ENCODE measurements around the gene SORT1.
"Not testable (repeated sequence)": the region's sequence is repeated elsewhere in the genome, so short reads cannot be mapped to it uniquely, and the experiment has no call there.

Gene SORT1

GRCh38 chr1:109385417-109385816, 12.3 kb downstream of the SORT1 start:
- Mint-ChIP-seq H3K27ac (ENCODE audit: low read depth) (no peak overlapping the region), H3K9me3 (no peaks in the 10 kb centered on the region), H3K36me3 (ENCODE audit: insufficient read depth) (no peaks in the 10 kb centered on the region), H3K27me3 (peaks cover 20% of the 10 kb centered on the region), H3K4me1 (no peaks in the 10 kb centered on the region), H3K4me3 (no peak overlapping the region)
- DNase-seq (ENCODE audit: low spot score in 2 of 2) (no peak), ATAC-seq (replicated peaks; ENCODE audit: extremely low read depth, poor library complexity, severe bottlenecking) (no peak)

GRCh38 chr1:109383854-109384253, 13.9 kb downstream of the SORT1 start:
- no peaks in the 10 kb centered on the region for H3K9me3 Mint-ChIP-seq
- H3K4me3 Mint-ChIP-seq, result no peak overlapping the region
- peaks cover 4% of the 10 kb centered on the region for H3K27me3 Mint-ChIP-seq
- no peaks in the 10 kb centered on the region for H3K4me1 Mint-ChIP-seq
- H3K36me3 Mint-ChIP-seq (ENCODE audit: insufficient read depth), result no peaks in the 10 kb centered on the region
- DNase-seq (ENCODE audit: low spot score in 2 of 2) (no peak), ATAC-seq (replicated peaks; ENCODE audit: extremely low read depth, poor library complexity, severe bottlenecking) (no peak)
- H3K27ac Mint-ChIP-seq (ENCODE audit: low read depth), result no peak overlapping the region

- Mint-ChIP-seq H3K27ac (ENCODE audit: low read depth) (no peak overlapping the region), H3K4me3 (no peak overlapping the region), H3K36me3 (ENCODE audit: insufficient read depth) (no peaks in the 10 kb centered on the region), H3K27me3 (no peaks in the 10 kb centered on the region), H3K4me1 (no peaks in the 10 kb centered on the region), H3K9me3 (no peaks in the 10 kb centered on the region)
- DNase-seq (ENCODE audit: low spot score in 2 of 2), result no peak
- no peak for ATAC-seq (replicated peaks; ENCODE audit: extremely low read depth, poor library complexity, severe bottlenecking)
Measured at GRCh38 chr1:109383087-109383779, 14.5 kb downstream of the SORT1 start.

GRCh38 chr1:109381573-109381972, 16.1 kb downstream of the SORT1 start:
- no peak overlapping the region for H3K27ac Mint-ChIP-seq (ENCODE audit: low read depth)
- no peaks in the 10 kb centered on the region for H3K9me3 Mint-ChIP-seq
- no peaks in the 10 kb centered on the region for H3K4me1 Mint-ChIP-seq
- no peaks in the 10 kb centered on the region for H3K27me3 Mint-ChIP-seq
- no peak overlapping the region for H3K4me3 Mint-ChIP-seq
- no peak for DNase-seq (ENCODE audit: low spot score in 2 of 2)
- no peak for ATAC-seq (replicated peaks; ENCODE audit: extremely low read depth, poor library complexity, severe bottlenecking)
- H3K36me3 Mint-ChIP-seq (ENCODE audit: insufficient read depth), result no peaks in the 10 kb centered on the region

- Mint-ChIP-seq H3K4me3 (no peak overlapping the region), H3K27me3 (no peaks in the 10 kb centered on the region), H3K27ac (ENCODE audit: low read depth) (no peak overlapping the region), H3K9me3 (no peaks in the 10 kb centered on the region), H3K36me3 (ENCODE audit: insufficient read depth) (no peaks in the 10 kb centered on the region), H3K4me1 (no peaks in the 10 kb centered on the region)
- no peak for ATAC-seq (replicated peaks; ENCODE audit: extremely low read depth, poor library complexity, severe bottlenecking)
- no peak for DNase-seq (ENCODE audit: low spot score in 2 of 2)
Measured at GRCh38 chr1:109379907-109380306, 17.8 kb downstream of the SORT1 start.

- Mint-ChIP-seq H3K9me3 (no peaks in the 10 kb centered on the region), H3K4me1 (no peaks in the 10 kb centered on the region), H3K4me3 (no peak overlapping the region), H3K27ac (ENCODE audit: low read depth) (no peak overlapping the region), H3K27me3 (no peaks in the 10 kb centered on the region), H3K36me3 (ENCODE audit: insufficient read depth) (no peaks in the 10 kb centered on the region)
- no peak for DNase-seq (ENCODE audit: low spot score in 2 of 2)
- ATAC-seq (replicated peaks; ENCODE audit: extremely low read depth, poor library complexity, severe bottlenecking), result no peak
Measured at GRCh38 chr1:109379422-109379821, 18.3 kb downstream of the SORT1 start.

GRCh38 chr1:109377698-109378097, 20.0 kb downstream of the SORT1 start:
- Mint-ChIP-seq H3K4me3 (no peak overlapping the region), H3K36me3 (ENCODE audit: insufficient read depth) (no peaks in the 10 kb centered on the region), H3K27ac (ENCODE audit: low read depth) (no peak overlapping the region), H3K27me3 (peaks cover 7% of the 10 kb centered on the region), H3K4me1 (no peaks in the 10 kb centered on the region), H3K9me3 (no peaks in the 10 kb centered on the region)
- ATAC-seq (replicated peaks; ENCODE audit: extremely low read depth, poor library complexity, severe bottlenecking), result no peak
- no peak for DNase-seq (ENCODE audit: low spot score in 2 of 2)

GRCh38 chr1:109373696-109374095, 24.0 kb downstream of the SORT1 start:
- not testable (repeated sequence) for DNase-seq (ENCODE audit: low spot score in 2 of 2); H3K27ac Mint-ChIP-seq (ENCODE audit: low read depth); H3K4me1 Mint-ChIP-seq

GRCh38 chr1:109373126-109373525, 24.6 kb downstream of the SORT1 start:
- Mint-ChIP-seq H3K9me3 (no peaks in the 10 kb centered on the region), H3K4me1 (no peaks in the 10 kb centered on the region), H3K36me3 (ENCODE audit: insufficient read depth) (no peaks in the 10 kb centered on the region), H3K27ac (ENCODE audit: low read depth) (no peak overlapping the region), H3K4me3 (no peak overlapping the region), H3K27me3 (peaks cover 20% of the 10 kb centered on the region)
- no peak for DNase-seq (ENCODE audit: low spot score in 2 of 2)
- ATAC-seq (replicated peaks; ENCODE audit: extremely low read depth, poor library complexity, severe bottlenecking), result no peak

More at GRCh38 chr1:109373696-109374095, 24.0 kb downstream of the SORT1 start:
- not testable (repeated sequence) for ATAC-seq (replicated peaks; ENCODE audit: extremely low read depth, poor library complexity, severe bottlenecking); H3K9me3 Mint-ChIP-seq; H3K4me3 Mint-ChIP-seq; H3K36me3 Mint-ChIP-seq (ENCODE audit: insufficient read depth)
- peaks cover 20% of the 10 kb centered on the region for H3K27me3 Mint-ChIP-seq

GRCh38 chr1:109372281-109372680, 25.4 kb downstream of the SORT1 start:
- H3K36me3 Mint-ChIP-seq (ENCODE audit: insufficient read depth), result no peaks in the 10 kb centered on the region
- ATAC-seq (replicated peaks; ENCODE audit: extremely low read depth, poor library complexity, severe bottlenecking), result no peak
- H3K4me1 Mint-ChIP-seq, result no peaks in the 10 kb centered on the region
- peaks cover 26% of the 10 kb centered on the region for H3K27me3 Mint-ChIP-seq
- no peaks in the 10 kb centered on the region for H3K9me3 Mint-ChIP-seq
- H3K27ac Mint-ChIP-seq (ENCODE audit: low read depth), result no peak overlapping the region
- no peak for DNase-seq (ENCODE audit: low spot score in 2 of 2)
- H3K4me3 Mint-ChIP-seq, result no peak overlapping the region

- H3K27me3 Mint-ChIP-seq, result peaks cover 36% of the 10 kb centered on the region
- no peak for DNase-seq (ENCODE audit: low spot score in 2 of 2)
- H3K36me3 Mint-ChIP-seq (ENCODE audit: insufficient read depth), result no peaks in the 10 kb centered on the region
- no peak overlapping the region for H3K4me3 Mint-ChIP-seq
- no peaks in the 10 kb centered on the region for H3K9me3 Mint-ChIP-seq
- ATAC-seq (replicated peaks; ENCODE audit: extremely low read depth, poor library complexity, severe bottlenecking), result no peak
- no peak overlapping the region for H3K27ac Mint-ChIP-seq (ENCODE audit: low read depth)
- H3K4me1 Mint-ChIP-seq, result no peaks in the 10 kb centered on the region
Measured at GRCh38 chr1:109371341-109371739, 26.4 kb downstream of the SORT1 start.

- DNase-seq (ENCODE audit: low spot score in 2 of 2), result no peak
- peaks cover 38% of the 10 kb centered on the region for H3K27me3 Mint-ChIP-seq
- H3K36me3 Mint-ChIP-seq (ENCODE audit: insufficient read depth), result no peaks in the 10 kb centered on the region
- ATAC-seq (replicated peaks; ENCODE audit: extremely low read depth, poor library complexity, severe bottlenecking), result no peak
- no peak overlapping the region for H3K27ac Mint-ChIP-seq (ENCODE audit: low read depth)
- H3K4me1 Mint-ChIP-seq, result no peaks in the 10 kb centered on the region
- H3K4me3 Mint-ChIP-seq, result no peak overlapping the region
- no peaks in the 10 kb centered on the region for H3K9me3 Mint-ChIP-seq
Measured at GRCh38 chr1:109370712-109371340, 26.9 kb downstream of the SORT1 start.

- DNase-seq (ENCODE audit: low spot score in 2 of 2), result no peak
- Mint-ChIP-seq H3K4me3 (no peak overlapping the region), H3K27ac (ENCODE audit: low read depth) (no peak overlapping the region), H3K27me3 (peaks cover 38% of the 10 kb centered on the region), H3K36me3 (ENCODE audit: insufficient read depth) (no peaks in the 10 kb centered on the region), H3K4me1 (no peaks in the 10 kb centered on the region), H3K9me3 (no peaks in the 10 kb centered on the region)
- no peak for ATAC-seq (replicated peaks; ENCODE audit: extremely low read depth, poor library complexity, severe bottlenecking)
Measured at GRCh38 chr1:109369167-109369746, 28.5 kb downstream of the SORT1 start.

All from central memory CD8-positive, alpha-beta T cell (primary cell).